KOPT-K1 (cell line): ENCODE measurements around the gene AMOTL1.

Experiments used
- H3K27ac ChIP-seq: fragments of 200-600 bp; sonication (generic); 2 replicates; pipeline ENCODE4 v1.5.1; 2016; ENCODE audit warnings: antibody characterized with exemption, mild to moderate bottlenecking, low read depth, low read length; ENCODE audit not compliant: poor library complexity, severe bottlenecking
- H3K36me3 ChIP-seq: fragments of 200-600 bp; sonication (generic); 2 replicates; pipeline ENCODE4 v1.5.1; 2017; ENCODE audit warnings: antibody characterized with exemption, mild to moderate bottlenecking, low read length, moderate library complexity; ENCODE audit not compliant: insufficient read depth
- H3K9me3 ChIP-seq: fragments of 200-600 bp; sonication (generic); 2 replicates; pipeline ENCODE4 v1.5.1; 2017; ENCODE audit warnings: antibody characterized with exemption, low read length, mild to moderate bottlenecking; ENCODE audit not compliant: insufficient read depth, poor library complexity, severe bottlenecking

AMOTL1 gene

GRCh38 chr11:94735907-94736306 is 32.2 kb upstream of the AMOTL1 start:
- no peaks in the 10 kb centered on the region for H3K9me3 ChIP-seq
- no peak overlapping the region for H3K27ac ChIP-seq
- H3K36me3 ChIP-seq = no peaks in the 10 kb centered on the region

DNA sequence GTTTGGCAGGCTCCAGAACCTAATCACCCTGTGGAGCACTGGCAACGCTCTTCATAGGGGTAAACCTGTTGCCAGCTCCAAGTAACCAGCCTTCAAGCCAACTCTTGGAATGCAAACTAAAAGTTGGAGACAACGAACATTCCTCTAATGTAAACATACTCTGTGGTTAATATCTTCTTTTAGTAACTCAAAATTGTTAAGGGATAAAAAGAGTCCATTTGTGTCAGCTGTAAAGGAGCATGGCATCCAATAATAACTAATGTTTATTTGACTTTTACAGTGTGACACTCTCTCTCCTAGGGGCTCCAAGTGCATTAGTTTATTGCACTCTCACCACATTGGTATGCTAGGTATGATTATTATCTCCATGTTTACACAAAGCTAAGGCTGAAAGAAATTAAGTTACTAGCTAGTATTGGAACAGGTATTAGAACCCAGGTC is 31.0 kb upstream of the AMOTL1 start:
- H3K27ac ChIP-seq = no peak overlapping the region
- no peaks in the 10 kb centered on the region for H3K36me3 ChIP-seq

DNA sequence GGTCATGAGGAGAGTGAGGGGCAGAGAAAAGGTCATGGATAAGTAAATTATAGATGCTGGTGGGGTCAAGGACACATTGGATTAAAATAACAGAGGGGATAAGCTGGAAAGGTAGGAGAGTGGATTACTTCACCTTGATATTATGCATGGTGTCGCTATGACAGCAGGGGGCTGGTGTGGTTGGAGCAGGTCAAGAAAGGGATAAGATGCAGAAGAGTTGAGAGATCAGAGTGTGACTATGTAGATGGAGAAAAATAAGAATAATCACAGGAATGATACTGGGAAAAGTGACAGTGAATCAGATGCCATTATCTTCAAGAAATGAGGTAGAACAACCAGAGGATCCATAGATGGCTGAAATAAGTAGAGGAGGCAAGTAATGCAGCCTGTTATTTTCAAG is 29.4 kb upstream of the AMOTL1 start:
- H3K27ac ChIP-seq = no peak overlapping the region
- no peaks in the 10 kb centered on the region for H3K36me3 ChIP-seq
- H3K9me3 ChIP-seq = no peaks in the 10 kb centered on the region

More for the DNA sequence above, 31.0 kb upstream of the AMOTL1 start:
- H3K9me3 ChIP-seq = no peaks in the 10 kb centered on the region

- no peaks in the 10 kb centered on the region for H3K36me3 ChIP-seq
- H3K27ac ChIP-seq = no peak overlapping the region
- no peaks in the 10 kb centered on the region for H3K9me3 ChIP-seq
Observed at GRCh38 chr11:94739331-94739730, 28.8 kb upstream of the AMOTL1 start.

- H3K36me3 ChIP-seq = no peaks in the 10 kb centered on the region
- no peak overlapping the region for H3K27ac ChIP-seq
- H3K9me3 ChIP-seq = no peaks in the 10 kb centered on the region
Observed at GRCh38 chr11:94740083-94741021, 27.8 kb upstream of the AMOTL1 start.

- H3K9me3 ChIP-seq = no peaks in the 10 kb centered on the region
- H3K27ac ChIP-seq = no peak overlapping the region
- H3K36me3 ChIP-seq = no peaks in the 10 kb centered on the region
Observed at GRCh38 chr11:94741022-94741679, 27.0 kb upstream of the AMOTL1 start.

DNA sequence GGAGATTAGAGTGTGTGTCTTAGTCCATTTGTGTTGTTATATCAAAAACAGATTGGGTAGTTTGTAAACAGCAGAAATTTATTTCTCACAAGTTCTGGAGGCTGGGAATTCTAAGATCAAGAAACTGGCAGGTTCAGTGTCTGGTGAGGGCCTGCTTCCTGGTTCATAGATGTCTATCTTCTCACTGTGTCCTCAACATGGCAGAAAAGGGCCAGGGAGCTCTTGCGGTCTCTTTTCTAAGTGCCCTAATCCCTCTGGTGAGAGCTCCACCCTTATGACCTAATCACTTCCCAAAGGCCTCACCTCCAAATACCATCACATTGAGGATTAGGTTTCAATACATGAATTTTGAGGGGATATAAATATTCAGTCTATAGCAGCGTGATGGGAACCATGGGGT is 25.5 kb upstream of the AMOTL1 start:
- Histone ChIP-seq H3K36me3 (no peaks in the 10 kb centered on the region), H3K9me3 (no peaks in the 10 kb centered on the region), H3K27ac (no peak overlapping the region)

DNA sequence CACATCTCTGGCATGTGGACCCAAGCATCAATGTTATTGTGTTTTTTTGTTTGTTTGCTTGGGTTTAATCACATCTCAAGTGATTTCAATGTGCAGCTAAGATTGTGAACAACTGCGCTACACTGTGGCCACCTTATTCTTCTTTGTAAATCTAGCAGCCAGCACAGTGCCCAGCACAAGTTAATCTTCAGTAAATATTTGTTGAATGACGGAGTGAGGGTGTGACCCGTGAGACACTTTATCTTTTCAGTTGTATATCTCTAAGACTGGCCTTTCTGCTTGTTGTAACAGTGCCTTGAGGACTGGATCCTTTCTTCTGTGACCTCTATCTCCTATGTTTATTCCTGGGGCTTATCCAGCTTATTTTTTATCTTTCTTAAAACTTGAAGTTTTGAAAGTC is 21.4 kb upstream of the AMOTL1 start:
- Histone ChIP-seq H3K9me3 (no peaks in the 10 kb centered on the region), H3K27ac (no peak overlapping the region), H3K36me3 (no peaks in the 10 kb centered on the region)

GRCh38 chr11:94747146-94747545 is 21.0 kb upstream of the AMOTL1 start:
- Histone ChIP-seq H3K27ac (no peak overlapping the region), H3K9me3 (no peaks in the 10 kb centered on the region)

GRCh38 chr11:94747601-94748041 is 20.5 kb upstream of the AMOTL1 start:
- no peak overlapping the region for H3K27ac ChIP-seq
- H3K36me3 ChIP-seq = no peaks in the 10 kb centered on the region
- no peaks in the 10 kb centered on the region for H3K9me3 ChIP-seq

More at GRCh38 chr11:94747146-94747545, 21.0 kb upstream of the AMOTL1 start:
- no peaks in the 10 kb centered on the region for H3K36me3 ChIP-seq

GRCh38 chr11:94749369-94749768 is 18.8 kb upstream of the AMOTL1 start:
- Histone ChIP-seq H3K36me3 (no peaks in the 10 kb centered on the region), H3K9me3 (no peaks in the 10 kb centered on the region), H3K27ac (no peak overlapping the region)

DNA sequence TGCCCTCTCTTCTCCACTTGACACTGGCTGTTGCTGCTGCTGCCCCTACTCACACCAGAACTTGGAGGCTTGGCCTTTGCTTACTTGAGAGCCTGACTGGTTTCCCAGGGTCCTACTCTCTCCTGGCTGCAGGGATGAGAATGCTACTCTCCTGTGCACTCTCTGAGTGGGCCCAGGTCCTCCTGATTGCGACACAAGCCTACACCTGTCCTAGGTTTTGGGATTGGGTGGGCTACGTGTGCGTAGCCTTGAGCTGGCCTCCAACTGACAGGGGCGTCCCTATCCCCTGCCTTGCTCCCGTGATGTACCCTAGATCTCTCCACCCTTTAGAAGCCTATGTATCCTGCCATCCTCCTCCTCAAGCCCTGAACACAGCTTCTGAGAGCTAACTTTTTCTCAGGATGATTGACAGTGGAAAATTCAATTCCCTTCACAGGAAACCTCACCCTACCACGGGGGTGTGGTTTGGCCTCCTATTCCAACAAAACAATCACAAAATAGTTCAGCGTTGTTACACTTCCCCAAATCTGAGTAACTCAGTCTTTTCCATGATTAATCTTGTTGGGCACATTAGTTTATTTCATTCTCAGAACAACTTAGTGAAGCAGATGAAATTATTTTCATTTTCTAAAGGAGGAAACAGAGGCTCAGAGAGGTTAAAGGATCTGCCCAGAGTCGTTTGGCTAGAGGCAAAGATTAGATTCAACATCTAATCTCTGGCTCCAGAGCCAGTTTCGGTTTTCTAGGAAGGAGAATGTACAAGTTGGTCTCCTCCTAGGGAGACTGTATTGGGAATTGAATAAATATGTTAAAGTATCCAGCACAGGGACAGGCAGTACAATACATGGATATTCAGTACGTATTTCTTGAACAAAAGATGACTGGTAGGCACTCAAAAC is 17.6 kb upstream of the AMOTL1 start:
- no peak overlapping the region for H3K27ac ChIP-seq
- H3K36me3 ChIP-seq = no peaks in the 10 kb centered on the region
- no peaks in the 10 kb centered on the region for H3K9me3 ChIP-seq

GRCh38 chr11:94751218-94751609 is 16.9 kb upstream of the AMOTL1 start:
- H3K9me3 ChIP-seq = no peaks in the 10 kb centered on the region
- no peak overlapping the region for H3K27ac ChIP-seq
- H3K36me3 ChIP-seq = no peaks in the 10 kb centered on the region

GRCh38 chr11:94751786-94752185 is 16.4 kb upstream of the AMOTL1 start:
- Histone ChIP-seq H3K36me3 (no peaks in the 10 kb centered on the region), H3K9me3 (no peaks in the 10 kb centered on the region), H3K27ac (no peak overlapping the region)

GRCh38 chr11:94753630-94754029 is 14.5 kb upstream of the AMOTL1 start:
- Histone ChIP-seq H3K27ac (no peak overlapping the region), H3K36me3 (no peaks in the 10 kb centered on the region)

More at GRCh38 chr11:94753630-94754029, 14.5 kb upstream of the AMOTL1 start:
- H3K9me3 ChIP-seq = no peaks in the 10 kb centered on the region
